ENCODE results near the gene DOP1A.

DOP1A gene

DNA sequence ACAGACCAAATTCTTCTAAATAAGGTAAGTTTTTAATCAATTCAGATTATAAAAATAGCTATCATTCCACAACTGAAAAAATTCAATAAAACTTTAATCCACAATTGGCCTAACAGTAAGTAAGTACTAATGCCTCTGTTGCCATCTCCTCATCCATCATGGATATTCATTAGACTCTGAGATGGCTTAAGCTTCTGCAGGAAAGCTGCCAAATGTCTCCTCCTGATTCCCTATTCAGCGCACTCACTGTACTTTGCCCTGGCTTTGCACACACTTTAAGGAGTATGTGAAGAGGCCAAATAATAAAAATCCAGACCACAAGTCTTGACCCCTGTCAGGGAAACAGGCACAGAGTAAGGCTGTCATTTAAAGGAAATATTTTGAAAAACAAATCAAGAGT, 102.0 kb downstream of the DOP1A start:
- H3K36me3 ChIP-seq = peaks cover 65% of the 10 kb centered on the region
- DNase-seq = peak; percentile 34
- TF ChIP-seq, protein P1, sequence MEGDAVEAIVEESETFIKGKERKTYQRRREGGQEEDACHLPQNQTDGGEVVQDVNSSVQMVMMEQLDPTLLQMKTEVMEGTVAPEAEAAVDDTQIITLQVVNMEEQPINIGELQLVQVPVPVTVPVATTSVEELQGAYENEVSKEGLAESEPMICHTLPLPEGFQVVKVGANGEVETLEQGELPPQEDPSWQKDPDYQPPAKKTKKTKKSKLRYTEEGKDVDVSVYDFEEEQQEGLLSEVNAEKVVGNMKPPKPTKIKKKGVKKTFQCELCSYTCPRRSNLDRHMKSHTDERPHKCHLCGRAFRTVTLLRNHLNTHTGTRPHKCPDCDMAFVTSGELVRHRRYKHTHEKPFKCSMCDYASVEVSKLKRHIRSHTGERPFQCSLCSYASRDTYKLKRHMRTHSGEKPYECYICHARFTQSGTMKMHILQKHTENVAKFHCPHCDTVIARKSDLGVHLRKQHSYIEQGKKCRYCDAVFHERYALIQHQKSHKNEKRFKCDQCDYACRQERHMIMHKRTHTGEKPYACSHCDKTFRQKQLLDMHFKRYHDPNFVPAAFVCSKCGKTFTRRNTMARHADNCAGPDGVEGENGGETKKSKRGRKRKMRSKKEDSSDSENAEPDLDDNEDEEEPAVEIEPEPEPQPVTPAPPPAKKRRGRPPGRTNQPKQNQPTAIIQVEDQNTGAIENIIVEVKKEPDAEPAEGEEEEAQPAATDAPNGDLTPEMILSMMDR (IDR thresholded peaks at IDR 0.05; ENCODE audit: low read depth, low read length) = no peak
- no peaks in the 10 kb centered on the region for H3K27me3 ChIP-seq (ENCODE audit: insufficient read depth, low read depth, severe bottlenecking)
- no peak overlapping the region for H3K4me3 ChIP-seq (ENCODE audit: low read depth, low read length)
- H3K27ac ChIP-seq = no peak overlapping the region
- H3K9me3 ChIP-seq (ENCODE audit: severe bottlenecking) = no peaks in the 10 kb centered on the region

DNA sequence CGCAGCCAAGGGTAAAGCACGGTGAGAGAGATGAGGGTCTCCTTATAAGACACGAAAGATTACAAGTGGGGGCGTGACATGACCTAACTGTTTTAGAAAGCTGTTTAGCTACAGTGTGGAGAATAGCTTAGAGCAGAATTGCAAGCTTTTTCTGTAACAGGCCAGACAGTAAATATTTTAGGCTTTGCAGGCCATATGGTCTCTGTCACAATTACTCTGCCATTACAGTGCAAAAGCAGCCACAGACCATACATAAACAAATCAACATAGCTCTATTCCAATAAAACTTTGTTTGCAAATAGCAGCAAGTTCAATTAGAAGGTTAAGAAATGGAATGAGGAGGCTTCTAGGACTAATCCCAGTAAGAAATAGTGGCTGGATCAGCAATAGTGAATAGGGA, 108.8 kb downstream of the DOP1A start:
- H3K27me3 ChIP-seq (ENCODE audit: insufficient read depth, low read depth, severe bottlenecking) = no peaks in the 10 kb centered on the region
- TF ChIP-seq, protein P1 (IDR thresholded peaks at IDR 0.05; ENCODE audit: low read depth, low read length) = no peak
- DNase-seq = no peak
- H3K27ac ChIP-seq = no peak overlapping the region
- peaks cover 62% of the 10 kb centered on the region for H3K36me3 ChIP-seq
- no peaks in the 10 kb centered on the region for H3K9me3 ChIP-seq (ENCODE audit: severe bottlenecking)
- H3K4me3 ChIP-seq (ENCODE audit: low read depth, low read length) = no peak overlapping the region

DNA sequence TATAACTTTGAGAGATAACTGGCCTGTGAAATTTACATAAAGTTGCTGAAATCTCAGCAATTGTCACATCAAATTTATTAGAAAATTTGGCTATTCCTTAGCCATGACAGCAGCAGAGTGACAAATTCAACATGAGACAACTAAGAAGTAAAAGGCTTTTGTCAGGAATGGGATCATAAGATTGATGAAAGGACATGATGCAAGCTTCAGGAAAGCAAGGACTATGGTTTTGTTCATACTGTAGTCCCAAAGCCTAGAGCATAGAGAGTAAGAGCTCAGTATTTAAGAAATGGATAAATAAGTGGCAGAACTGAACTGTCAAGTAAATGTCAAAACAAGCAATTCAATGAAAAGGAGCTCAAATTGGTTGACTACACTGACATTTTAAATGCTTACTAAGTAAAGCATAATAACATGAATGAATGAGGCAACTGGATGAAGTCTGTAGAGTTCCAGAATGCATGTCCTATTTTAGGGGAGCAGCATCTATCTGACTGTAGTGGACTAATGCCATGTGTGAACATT, 113.0 kb downstream of the DOP1A start:
- Histone ChIP-seq H3K36me3 (peaks cover 54% of the 10 kb centered on the region), H3K4me3 (ENCODE audit: low read depth, low read length) (no peak overlapping the region), H3K9me3 (ENCODE audit: severe bottlenecking) (no peaks in the 10 kb centered on the region), H3K27me3 (ENCODE audit: insufficient read depth, low read depth, severe bottlenecking) (no peaks in the 10 kb centered on the region), H3K27ac (no peak overlapping the region)
- TF ChIP-seq, protein P1 (IDR thresholded peaks at IDR 0.05; ENCODE audit: low read depth, low read length) = no peak
- DNase-seq = no peak

DNA sequence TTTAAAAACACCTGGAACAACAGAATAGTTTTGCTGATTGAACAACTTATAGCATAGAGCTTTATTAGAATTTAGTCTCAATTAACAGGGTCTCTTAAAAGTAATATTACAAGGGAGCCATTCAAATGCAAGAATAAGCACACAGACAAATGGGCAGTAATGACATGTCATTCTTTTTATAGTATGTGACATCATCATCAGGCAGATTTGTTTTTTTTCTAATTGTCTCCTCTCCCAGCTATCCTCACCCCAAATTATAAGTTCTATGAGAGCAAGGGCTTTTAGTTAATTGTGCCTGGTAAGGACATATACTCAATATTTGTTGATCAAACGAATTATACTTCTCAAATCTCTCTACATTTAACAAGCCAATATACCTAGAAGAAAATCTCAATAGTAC, 114.6 kb downstream of the DOP1A start:
- Histone ChIP-seq H3K4me3 (ENCODE audit: low read depth, low read length) (no peak overlapping the region), H3K9me3 (ENCODE audit: severe bottlenecking) (no peaks in the 10 kb centered on the region), H3K27me3 (ENCODE audit: insufficient read depth, low read depth, severe bottlenecking) (no peaks in the 10 kb centered on the region), H3K36me3 (peaks cover 59% of the 10 kb centered on the region), H3K27ac (no peak overlapping the region)
- DNase-seq = no peak
- TF ChIP-seq, protein P1 (IDR thresholded peaks at IDR 0.05; ENCODE audit: low read depth, low read length) = no peak

DNA sequence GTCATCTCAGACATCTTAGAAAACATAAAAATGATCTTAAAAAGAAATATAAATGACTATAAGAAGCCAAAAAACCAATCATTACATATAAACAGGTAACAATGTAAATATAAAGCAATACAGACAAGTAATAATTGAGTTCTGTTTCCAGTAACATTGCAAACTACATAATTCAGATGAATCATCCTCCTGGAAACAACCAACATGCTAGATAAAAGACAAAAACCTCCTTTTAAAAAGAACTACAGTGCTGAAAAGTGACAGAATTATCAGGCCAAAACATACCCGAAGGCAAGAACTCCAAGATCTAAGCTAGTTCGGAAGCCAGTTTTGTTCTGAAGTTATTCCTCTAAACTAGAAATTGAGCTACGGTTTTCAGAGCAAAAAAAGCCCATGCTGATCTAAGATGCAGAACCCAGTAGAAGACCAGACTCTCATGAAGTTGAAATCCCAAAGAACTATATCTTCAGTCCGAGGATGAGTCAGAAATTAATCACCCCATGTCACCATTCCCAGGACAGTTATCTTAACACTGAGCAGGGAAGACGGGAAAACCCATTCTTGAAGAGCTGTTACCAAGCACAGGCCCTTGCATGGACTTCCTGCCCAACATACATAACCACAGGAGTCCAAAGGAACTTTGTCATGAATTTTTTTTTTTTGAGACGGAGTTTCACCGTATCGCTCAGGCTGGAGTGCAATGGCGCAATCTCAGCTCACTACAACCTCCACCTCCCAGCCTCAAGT, 115.8 kb downstream of the DOP1A start:
- DNase-seq = no peak
- Histone ChIP-seq H3K36me3 (peaks cover 57% of the 10 kb centered on the region), H3K4me3 (ENCODE audit: low read depth, low read length) (no peak overlapping the region), H3K9me3 (ENCODE audit: severe bottlenecking) (no peaks in the 10 kb centered on the region), H3K27ac (no peak overlapping the region), H3K27me3 (ENCODE audit: insufficient read depth, low read depth, severe bottlenecking) (no peaks in the 10 kb centered on the region)
- TF ChIP-seq, protein P1 (IDR thresholded peaks at IDR 0.05; ENCODE audit: low read depth, low read length) = no peak

All from WERI-Rb-1 (cell line).